ENCODE data around the gene VRK2. TPM values are rescaled to one million over a fixed set of nuclear protein-coding genes. Genes with fewer than 3 reads are reported as not detected.

Gene VRK2
- total RNA-seq, 1 experiment from 2014 or later: 52.7 TPM

DNA sequence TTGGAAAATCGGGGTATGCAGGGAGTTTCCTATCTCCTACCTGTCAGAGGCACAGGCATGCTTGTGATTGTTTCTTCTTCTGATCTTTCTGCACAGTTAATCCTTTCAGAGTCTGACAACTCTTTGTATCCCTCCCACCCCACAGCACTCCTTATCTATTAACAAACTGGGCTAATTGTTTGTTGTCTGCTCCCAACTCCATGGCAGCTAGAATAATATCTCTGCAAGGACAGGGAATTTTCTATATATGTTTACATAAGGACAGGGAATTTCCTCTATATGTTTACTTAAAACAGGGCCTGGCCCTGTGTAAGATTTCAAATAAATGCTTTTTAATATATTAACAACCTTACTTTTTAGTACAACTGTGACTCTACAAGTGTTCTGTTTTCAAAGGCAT is 36.0 kb upstream of the VRK2 start:
- H3K27ac Mint-ChIP-seq (ENCODE audit: low read depth, unreplicated experiment): no peak overlapping the region
- POLR2A ChIA-PET: no interaction called here
- H3K4me3 Mint-ChIP-seq (ENCODE audit: unreplicated experiment): no peak overlapping the region
- intact Hi-C loops (cut with micrococcal nuclease): no loop called here
- CTCF ChIA-PET: no interaction called here
- DNase-seq (ENCODE audit: unreplicated experiment): no peak
- H3K36me3 Mint-ChIP-seq (ENCODE audit: insufficient read depth, unreplicated experiment): no peaks in the 10 kb centered on the region
- H3K4me1 Mint-ChIP-seq (ENCODE audit: insufficient read depth, unreplicated experiment): no peaks in the 10 kb centered on the region
- no peaks in the 10 kb centered on the region for H3K9me3 Mint-ChIP-seq (ENCODE audit: unreplicated experiment)
- H3K27me3 Mint-ChIP-seq (ENCODE audit: insufficient read depth, unreplicated experiment): no peaks in the 10 kb centered on the region
- TF ChIP-seq, protein P1, sequence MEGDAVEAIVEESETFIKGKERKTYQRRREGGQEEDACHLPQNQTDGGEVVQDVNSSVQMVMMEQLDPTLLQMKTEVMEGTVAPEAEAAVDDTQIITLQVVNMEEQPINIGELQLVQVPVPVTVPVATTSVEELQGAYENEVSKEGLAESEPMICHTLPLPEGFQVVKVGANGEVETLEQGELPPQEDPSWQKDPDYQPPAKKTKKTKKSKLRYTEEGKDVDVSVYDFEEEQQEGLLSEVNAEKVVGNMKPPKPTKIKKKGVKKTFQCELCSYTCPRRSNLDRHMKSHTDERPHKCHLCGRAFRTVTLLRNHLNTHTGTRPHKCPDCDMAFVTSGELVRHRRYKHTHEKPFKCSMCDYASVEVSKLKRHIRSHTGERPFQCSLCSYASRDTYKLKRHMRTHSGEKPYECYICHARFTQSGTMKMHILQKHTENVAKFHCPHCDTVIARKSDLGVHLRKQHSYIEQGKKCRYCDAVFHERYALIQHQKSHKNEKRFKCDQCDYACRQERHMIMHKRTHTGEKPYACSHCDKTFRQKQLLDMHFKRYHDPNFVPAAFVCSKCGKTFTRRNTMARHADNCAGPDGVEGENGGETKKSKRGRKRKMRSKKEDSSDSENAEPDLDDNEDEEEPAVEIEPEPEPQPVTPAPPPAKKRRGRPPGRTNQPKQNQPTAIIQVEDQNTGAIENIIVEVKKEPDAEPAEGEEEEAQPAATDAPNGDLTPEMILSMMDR (IDR thresholded peaks at IDR 0.05; ENCODE audit: unreplicated experiment): no peak
- BruUV-seq (replicated peaks): no TSS peak

DNA sequence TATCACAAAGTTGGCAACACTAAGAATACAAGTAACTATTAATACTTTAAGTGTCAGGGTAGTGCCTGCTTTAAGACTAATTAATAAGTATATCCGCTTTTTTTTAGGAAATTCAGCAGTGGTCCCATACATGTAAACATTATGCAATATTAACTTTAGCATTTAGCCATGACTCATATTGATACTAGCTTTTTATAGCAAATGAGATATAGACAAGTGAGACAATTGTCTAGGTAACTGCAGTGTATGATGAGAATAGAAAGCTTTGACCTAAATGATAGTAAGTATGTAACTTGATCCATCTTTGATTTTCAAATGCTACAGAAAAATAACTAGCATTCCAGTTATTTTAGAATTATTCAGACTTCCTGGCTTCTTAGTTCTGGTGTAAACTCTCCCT is 27.4 kb upstream of the VRK2 start:
- POLR2A ChIA-PET: no interaction called here
- no peaks in the 10 kb centered on the region for H3K9me3 Mint-ChIP-seq (ENCODE audit: unreplicated experiment)
- H3K36me3 Mint-ChIP-seq (ENCODE audit: insufficient read depth, unreplicated experiment): no peaks in the 10 kb centered on the region
- H3K27me3 Mint-ChIP-seq (ENCODE audit: insufficient read depth, unreplicated experiment): no peaks in the 10 kb centered on the region
- no peaks in the 10 kb centered on the region for H3K4me1 Mint-ChIP-seq (ENCODE audit: insufficient read depth, unreplicated experiment)
- no peak overlapping the region for H3K27ac Mint-ChIP-seq (ENCODE audit: low read depth, unreplicated experiment)
- H3K4me3 Mint-ChIP-seq (ENCODE audit: unreplicated experiment): no peak overlapping the region
- intact Hi-C loops (cut with micrococcal nuclease): no loop called here
- CTCF ChIA-PET: no interaction called here
- no TSS peak for BruUV-seq (replicated peaks)
- no peak for DNase-seq (ENCODE audit: unreplicated experiment)
- TF ChIP-seq, protein P1 (IDR thresholded peaks at IDR 0.05; ENCODE audit: unreplicated experiment): no peak

DNA sequence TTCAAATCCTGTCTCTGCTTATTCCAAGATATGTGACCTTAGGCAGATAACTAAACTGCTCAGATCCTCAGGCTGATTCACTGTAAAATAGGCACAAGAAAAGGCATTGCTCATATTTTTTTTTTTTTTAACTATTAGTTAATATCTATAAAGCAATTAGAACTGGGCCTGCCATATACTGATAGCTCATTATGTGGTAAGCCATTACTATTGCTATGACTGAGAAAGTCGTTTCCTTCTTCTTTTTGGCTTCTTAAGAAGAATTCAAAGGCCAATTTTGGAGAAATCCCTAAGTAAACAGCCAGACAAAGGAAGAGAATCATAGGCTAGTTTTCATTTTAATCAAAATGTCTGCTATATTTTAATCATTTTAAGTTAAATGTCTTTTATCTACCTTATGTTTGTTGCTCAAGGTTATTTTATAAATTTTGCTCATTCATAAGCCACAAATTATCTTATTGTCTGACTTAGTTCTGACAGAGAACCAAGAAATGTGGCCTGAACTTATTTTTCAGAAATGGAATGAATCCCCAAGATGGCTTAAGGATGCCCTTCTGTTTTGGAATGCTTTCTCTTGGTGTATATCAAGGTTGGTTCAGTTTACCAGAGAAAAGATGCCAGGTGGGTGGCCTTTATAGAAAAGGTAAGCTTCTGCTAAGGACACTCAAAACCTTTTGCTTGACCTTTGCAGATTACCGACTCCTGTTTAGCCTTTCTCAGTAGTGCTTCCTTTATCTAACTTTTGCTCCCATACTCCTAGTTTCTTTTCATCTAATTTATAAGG is 21.3 kb upstream of the VRK2 start:
- Mint-ChIP-seq H3K9me3 (ENCODE audit: unreplicated experiment) (no peaks in the 10 kb centered on the region), H3K36me3 (ENCODE audit: insufficient read depth, unreplicated experiment) (no peaks in the 10 kb centered on the region), H3K27me3 (ENCODE audit: insufficient read depth, unreplicated experiment) (no peaks in the 10 kb centered on the region), H3K4me1 (ENCODE audit: insufficient read depth, unreplicated experiment) (no peaks in the 10 kb centered on the region), H3K27ac (ENCODE audit: low read depth, unreplicated experiment) (no peak overlapping the region), H3K4me3 (ENCODE audit: unreplicated experiment) (no peak overlapping the region)
- ChIA-PET CTCF (no interaction called here), POLR2A (no interaction called here)
- no TSS peak for BruUV-seq (replicated peaks)
- intact Hi-C loops (cut with micrococcal nuclease): no loop called here
- DNase-seq (ENCODE audit: unreplicated experiment): no peak
- TF ChIP-seq, protein P1 (IDR thresholded peaks at IDR 0.05; ENCODE audit: unreplicated experiment): no peak

DNA sequence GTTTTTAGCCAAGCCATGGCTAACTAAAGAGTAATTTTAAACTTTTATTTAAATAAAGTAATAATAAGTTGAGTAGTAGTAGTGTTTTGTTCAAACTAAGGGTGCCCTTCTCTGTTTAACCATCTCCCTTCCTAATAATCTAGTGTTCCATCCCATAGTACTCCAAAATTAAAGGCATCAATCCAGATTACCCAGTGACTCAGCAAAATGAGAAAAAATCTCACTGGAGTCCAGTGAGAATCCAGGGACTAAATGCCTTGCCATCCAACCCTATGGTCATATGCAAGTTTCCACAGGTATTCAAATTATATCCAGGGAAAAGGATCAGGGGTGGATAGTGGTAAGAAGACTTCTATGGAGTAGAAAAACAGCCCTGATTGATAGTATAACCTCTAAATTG is 19.6 kb upstream of the VRK2 start:
- CTCF ChIA-PET: interaction anchor here (0.7 kb wide), 2 partner anchors 141 to 301 kb away, joined by 3 read pairs; no protein-coding TSS in a partner anchor
- TF ChIP-seq, protein P1 (IDR thresholded peaks at IDR 0.05; ENCODE audit: unreplicated experiment): no peak
- POLR2A ChIA-PET: interaction anchor here (0.6 kb wide), 1 partner anchor 24 kb away, joined by 3 read pairs; no protein-coding TSS in a partner anchor
- BruUV-seq (replicated peaks): no TSS peak
- Mint-ChIP-seq H3K4me1 (ENCODE audit: insufficient read depth, unreplicated experiment) (no peaks in the 10 kb centered on the region), H3K27ac (ENCODE audit: low read depth, unreplicated experiment) (no peak overlapping the region), H3K36me3 (ENCODE audit: insufficient read depth, unreplicated experiment) (no peaks in the 10 kb centered on the region), H3K27me3 (ENCODE audit: insufficient read depth, unreplicated experiment) (no peaks in the 10 kb centered on the region), H3K4me3 (ENCODE audit: unreplicated experiment) (no peak overlapping the region), H3K9me3 (ENCODE audit: unreplicated experiment) (no peaks in the 10 kb centered on the region)
- DNase-seq (ENCODE audit: unreplicated experiment): no peak
- intact Hi-C loops (cut with micrococcal nuclease): no loop called here
